ENCODE measurements around the gene ZNF672. TPM values are rescaled to one million over a fixed set of nuclear protein-coding genes. Genes with fewer than 3 reads are reported as not detected.
A peak's percentile ranks its signal among the peaks of the same experiment; 100 is the strongest.

Gene ZNF672
- total and polyA plus RNA-seq, 2 of the 13 experiments (the other 11 are each of a cell fraction or from before 2014, with no cell fraction given): 17.2 to 22.9 TPM

- TF ChIP-seq POLR2A (IDR thresholded peaks at IDR 0.05; ENCODE audit: insufficient read depth in 1 of 2, low read depth in 2 of 2, low read length in 2 of 2): peak; percentile 80 to 87
- TF ChIP-seq KDM1A (CRISPR knock-in tag; IDR thresholded peaks at IDR 0.05): no peak
- TF ChIP-seq PRDM10 (CRISPR knock-in tag; IDR thresholded peaks at IDR 0.05; ENCODE audit: low read depth): peak; percentile 51; the same call in 1 of the 2 replicates
- no peak for TF ChIP-seq ZKSCAN8 (CRISPR knock-in tag; IDR thresholded peaks at IDR 0.05; ENCODE audit: borderline replicate concordance)
- no peak for TF ChIP-seq ZNF337 (CRISPR knock-in tag; IDR thresholded peaks at IDR 0.05; ENCODE audit: borderline replicate concordance, low read depth)
- TF ChIP-seq ZNF234 (CRISPR knock-in tag; conservative IDR thresholded peaks at IDR 0.05): no peak
- no peak for TF ChIP-seq TRAFD1 (CRISPR knock-in tag; IDR thresholded peaks at IDR 0.05; ENCODE audit: borderline replicate concordance)
- TF ChIP-seq WIZ (CRISPR knock-in tag; IDR thresholded peaks at IDR 0.05): 0 out of 2 replicates have a peak, but pooled peaks have one; percentile 17
- no peak for TF ChIP-seq FOXM1 (CRISPR knock-in tag; IDR thresholded peaks at IDR 0.05)
Measured at GRCh38 chr1:248837781-248838356, at the start of gene ZNF672 (continued).

Measured in HepG2 (cell line).